Endodermal cell (in vitro differentiated cells): ENCODE data around the gene VPS45. TPM values are rescaled to one million over a fixed set of nuclear protein-coding genes. Genes with fewer than 3 reads are reported as not detected.

ENCODE experiments used
- DNase-seq: peaks from one replicate; pipeline ENCODE4 v3.0.0-alpha.2; 2017
- H3K27ac ChIP-seq: 2 replicates; pipeline ENCODE4 v1.5.1; 2013; ENCODE audit warnings: mild to moderate bottlenecking, low read depth, low read length, moderate library complexity
- H3K27me3 ChIP-seq: 2 replicates; pipeline ENCODE4 v1.6.1; 2013; ENCODE audit warnings: mild to moderate bottlenecking, low read length, moderate library complexity; ENCODE audit not compliant: insufficient read depth, control insufficient read depth, poor library complexity, severe bottlenecking
- H3K36me3 ChIP-seq: 2 replicates; pipeline ENCODE4 v1.7.0; 2013; ENCODE audit warnings: mild to moderate bottlenecking, low read length, moderate library complexity; ENCODE audit not compliant: control insufficient read depth, insufficient read depth
- H3K4me1 ChIP-seq: one replicate; pipeline ENCODE4 v1.7.0; 2013; ENCODE audit warnings: low read length; ENCODE audit not compliant: control insufficient read depth, insufficient read depth
- H3K4me3 ChIP-seq: 2 replicates; pipeline ENCODE4 v1.5.1; 2013; ENCODE audit warnings: mild to moderate bottlenecking, low read length, moderate library complexity
- H3K9ac ChIP-seq: 2 replicates; pipeline ENCODE4 v1.6.1; 2013; ENCODE audit warnings: mild to moderate bottlenecking, low read length, moderate library complexity; ENCODE audit not compliant: poor library complexity, severe bottlenecking; ENCODE audit errors: extremely low read depth
- H3K9me3 ChIP-seq: 2 replicates; pipeline ENCODE4 v1.6.1; 2013; ENCODE audit warnings: mild to moderate bottlenecking, low read length, moderate library complexity; ENCODE audit not compliant: control insufficient read depth
- H3K27ac Mint-ChIP-seq: 2 replicates; pipeline ENCODE4 v1.8.0; 2020; ENCODE audit warnings: mixed read lengths
- H3K27me3 Mint-ChIP-seq: 2 replicates; pipeline ENCODE4 v1.8.0; 2021; ENCODE audit warnings: mild to moderate bottlenecking, mixed read lengths; ENCODE audit not compliant: insufficient read depth
- H3K36me3 Mint-ChIP-seq: 2 replicates; pipeline ENCODE4 v1.8.0; 2020; ENCODE audit warnings: low read depth, mixed read lengths
- H3K4me1 Mint-ChIP-seq: 2 replicates; pipeline ENCODE4 v1.8.0; 2020; ENCODE audit warnings: mixed read lengths
- H3K4me3 Mint-ChIP-seq: 2 replicates; pipeline ENCODE4 v1.8.0; 2020; ENCODE audit warnings: mild to moderate bottlenecking, moderate library complexity, mixed read lengths
- H3K9me3 Mint-ChIP-seq: 2 replicates; pipeline ENCODE4 v1.8.0; 2020; ENCODE audit warnings: mild to moderate bottlenecking, mixed read lengths
- WGBS, 2 experiments: methylation state at CpG; one replicate each; pipeline versions ENCODE4 v1.1.5 to v1.1.7; 2013; ENCODE audit warnings: missing lambda C conversion rate in 2 of 2, mixed read lengths in 1 of 2; ENCODE audit not compliant: insufficient coverage in 1 of 2, insufficient read length in 1 of 2; 5-methylcytosine and 5-hydroxymethylcytosine counted together
- total RNA-seq, 2 donors: library from RNA; stranded (reverse); fragmentation: NEBNext Ultra II Directional in 1 of 2; extraction: Animal tissue kit (Norgen Biotek cat#: 25700) in 1 of 2; gene quantifications; 2 replicates in 1 of 2; 3 replicates in 1 of 2; pipeline ENCODE4 v1.2.1, GENCODE V29; 2021
- TF ChIP-seq, protein P1 (sequence below): fragments of 200-600 bp; sonication (generic); conservative IDR thresholded peaks from 2 replicates; pipeline ENCODE4 v1.5.0; 2021; ENCODE audit warnings: antibody characterized with exemption, mild to moderate bottlenecking

Gene VPS45
- total RNA-seq, 2 donors from 2014 or later = 32.6 to 35.0 TPM

DNA sequence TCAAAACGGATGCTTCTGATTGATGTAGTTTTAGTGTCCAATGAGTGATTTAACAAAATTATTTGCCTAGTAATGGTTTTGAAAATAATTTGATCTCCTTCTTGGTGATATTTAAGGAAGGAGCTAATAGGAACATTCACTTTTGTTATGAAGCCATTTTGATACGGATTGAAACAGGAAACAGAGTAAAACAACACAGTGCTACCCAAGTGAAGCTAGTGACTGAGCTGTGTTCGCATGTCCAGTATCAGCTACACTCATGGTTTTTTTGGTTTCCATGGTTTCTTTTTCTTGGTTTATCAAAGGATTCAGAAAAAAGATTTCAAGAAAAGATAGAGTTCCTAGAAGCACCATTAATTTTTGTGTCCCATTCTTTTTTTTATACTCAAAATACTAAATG lies 42.0 kb downstream of the VPS45 start:
- Mint-ChIP-seq H3K9me3 (peaks cover 21% of the 10 kb centered on the region), H3K36me3 (peaks cover 37% of the 10 kb centered on the region), H3K4me1 (no peaks in the 10 kb centered on the region), H3K27ac (no peak overlapping the region), H3K4me3 (no peak overlapping the region), H3K27me3 (no peaks in the 10 kb centered on the region)
- no peaks in the 10 kb centered on the region for H3K4me1 ChIP-seq
- peaks cover 7% of the 10 kb centered on the region for H3K9me3 ChIP-seq
- H3K36me3 ChIP-seq = peaks cover 16% of the 10 kb centered on the region
- no peaks in the 10 kb centered on the region for H3K27me3 ChIP-seq
- H3K4me3 ChIP-seq = no peak overlapping the region
- 96 to 98% methylated on average over 3 of the region's 3 CpGs for WGBS, 2 experiments
- no peak overlapping the region for H3K27ac ChIP-seq
- DNase-seq = no peak
- TF ChIP-seq, protein P1, sequence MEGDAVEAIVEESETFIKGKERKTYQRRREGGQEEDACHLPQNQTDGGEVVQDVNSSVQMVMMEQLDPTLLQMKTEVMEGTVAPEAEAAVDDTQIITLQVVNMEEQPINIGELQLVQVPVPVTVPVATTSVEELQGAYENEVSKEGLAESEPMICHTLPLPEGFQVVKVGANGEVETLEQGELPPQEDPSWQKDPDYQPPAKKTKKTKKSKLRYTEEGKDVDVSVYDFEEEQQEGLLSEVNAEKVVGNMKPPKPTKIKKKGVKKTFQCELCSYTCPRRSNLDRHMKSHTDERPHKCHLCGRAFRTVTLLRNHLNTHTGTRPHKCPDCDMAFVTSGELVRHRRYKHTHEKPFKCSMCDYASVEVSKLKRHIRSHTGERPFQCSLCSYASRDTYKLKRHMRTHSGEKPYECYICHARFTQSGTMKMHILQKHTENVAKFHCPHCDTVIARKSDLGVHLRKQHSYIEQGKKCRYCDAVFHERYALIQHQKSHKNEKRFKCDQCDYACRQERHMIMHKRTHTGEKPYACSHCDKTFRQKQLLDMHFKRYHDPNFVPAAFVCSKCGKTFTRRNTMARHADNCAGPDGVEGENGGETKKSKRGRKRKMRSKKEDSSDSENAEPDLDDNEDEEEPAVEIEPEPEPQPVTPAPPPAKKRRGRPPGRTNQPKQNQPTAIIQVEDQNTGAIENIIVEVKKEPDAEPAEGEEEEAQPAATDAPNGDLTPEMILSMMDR = no peak
- H3K9ac ChIP-seq = no peak overlapping the region

DNA sequence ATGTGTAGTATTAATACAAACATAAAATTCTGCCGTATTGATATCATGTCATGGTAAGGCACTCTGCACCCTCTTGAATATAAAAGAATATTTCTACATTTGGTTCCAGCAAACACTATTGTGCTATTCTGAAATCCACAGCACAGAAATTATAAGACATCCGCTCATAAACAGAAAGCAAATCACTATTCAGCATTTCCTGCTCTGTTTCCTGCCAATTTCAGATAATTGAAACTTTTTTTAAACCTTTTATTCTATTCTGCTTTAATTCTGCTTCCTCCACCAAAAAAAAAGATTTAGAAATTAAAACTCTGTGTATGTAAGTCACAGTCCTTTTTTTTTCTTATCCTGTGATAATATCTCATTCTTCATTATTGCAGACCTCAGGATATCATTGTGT lies 42.5 kb downstream of the VPS45 start:
- no peak overlapping the region for H3K4me3 ChIP-seq
- no peak overlapping the region for H3K27ac Mint-ChIP-seq
- no peak overlapping the region for H3K9ac ChIP-seq
- TF ChIP-seq, protein P1 = no peak
- no peak overlapping the region for H3K27ac ChIP-seq
- peaks cover 22% of the 10 kb centered on the region for H3K9me3 Mint-ChIP-seq
- H3K4me1 ChIP-seq = no peaks in the 10 kb centered on the region
- peaks cover 17% of the 10 kb centered on the region for H3K36me3 ChIP-seq
- no peak overlapping the region for H3K4me3 Mint-ChIP-seq
- no peak for DNase-seq
- WGBS, 2 experiments = 92 to 100% methylated on average over 1 to 2 of the region's 2 CpGs
- H3K27me3 Mint-ChIP-seq = no peaks in the 10 kb centered on the region
- no peaks in the 10 kb centered on the region for H3K4me1 Mint-ChIP-seq
- H3K9me3 ChIP-seq = peaks cover 12% of the 10 kb centered on the region
- H3K27me3 ChIP-seq = no peaks in the 10 kb centered on the region
- H3K36me3 Mint-ChIP-seq = peaks cover 36% of the 10 kb centered on the region

DNA sequence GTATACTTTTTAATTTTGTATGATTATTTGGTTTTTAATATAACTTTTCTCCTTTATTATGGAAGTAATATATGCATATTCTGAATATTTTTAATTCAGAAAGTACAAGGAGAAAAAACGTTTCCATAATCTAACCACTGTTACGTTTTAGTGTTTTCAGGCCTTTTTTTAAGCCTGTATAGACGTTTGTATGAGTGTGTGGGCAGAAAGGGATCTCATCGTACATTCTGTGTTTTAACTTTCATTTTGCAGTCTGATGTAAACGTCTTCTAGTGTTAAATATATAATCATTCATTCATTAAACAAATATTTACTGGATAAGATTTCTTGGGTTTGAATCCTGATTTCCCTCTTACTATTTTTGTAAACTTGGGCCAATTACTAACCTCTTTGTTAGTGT lies 44.1 kb downstream of the VPS45 start:
- no peaks in the 10 kb centered on the region for H3K4me1 ChIP-seq
- TF ChIP-seq, protein P1 = no peak
- H3K36me3 Mint-ChIP-seq = peaks cover 41% of the 10 kb centered on the region
- H3K27me3 Mint-ChIP-seq = no peaks in the 10 kb centered on the region
- no peak overlapping the region for H3K9ac ChIP-seq
- no peaks in the 10 kb centered on the region for H3K27me3 ChIP-seq
- WGBS, 2 experiments = 84 to 90% methylated on average over 2 to 4 of the region's 5 CpGs
- peaks cover 20% of the 10 kb centered on the region for H3K9me3 ChIP-seq
- peaks cover 20% of the 10 kb centered on the region for H3K36me3 ChIP-seq
- no peak overlapping the region for H3K4me3 Mint-ChIP-seq
- no peak overlapping the region for H3K4me3 ChIP-seq
- H3K4me1 Mint-ChIP-seq = no peaks in the 10 kb centered on the region
- no peak for DNase-seq
- H3K9me3 Mint-ChIP-seq = peaks cover 25% of the 10 kb centered on the region
- no peak overlapping the region for H3K27ac ChIP-seq
- H3K27ac Mint-ChIP-seq = no peak overlapping the region
